Stimulated activated CD4-positive, alpha-beta T cell treated with anti-CD3 and anti-CD28 coated beads, TNF-alpha, amount 100 ng/mL, for 48 hours (primary cell): Measurements from ENCODE around the gene ZNF555.
A peak's percentile ranks its signal among the peaks of the same experiment; 100 is the strongest.
"Not testable (repeated sequence)": the region's sequence is repeated elsewhere in the genome, so short reads cannot be mapped to it uniquely, and the experiment has no call there.

Experiments
- DNase-seq, 3 donors: peaks; one replicate each; pipeline ENCODE4 v3.0.0-alpha.2; 2020; ENCODE audit warnings: low read depth in 3 of 3

Gene ZNF555

DNA sequence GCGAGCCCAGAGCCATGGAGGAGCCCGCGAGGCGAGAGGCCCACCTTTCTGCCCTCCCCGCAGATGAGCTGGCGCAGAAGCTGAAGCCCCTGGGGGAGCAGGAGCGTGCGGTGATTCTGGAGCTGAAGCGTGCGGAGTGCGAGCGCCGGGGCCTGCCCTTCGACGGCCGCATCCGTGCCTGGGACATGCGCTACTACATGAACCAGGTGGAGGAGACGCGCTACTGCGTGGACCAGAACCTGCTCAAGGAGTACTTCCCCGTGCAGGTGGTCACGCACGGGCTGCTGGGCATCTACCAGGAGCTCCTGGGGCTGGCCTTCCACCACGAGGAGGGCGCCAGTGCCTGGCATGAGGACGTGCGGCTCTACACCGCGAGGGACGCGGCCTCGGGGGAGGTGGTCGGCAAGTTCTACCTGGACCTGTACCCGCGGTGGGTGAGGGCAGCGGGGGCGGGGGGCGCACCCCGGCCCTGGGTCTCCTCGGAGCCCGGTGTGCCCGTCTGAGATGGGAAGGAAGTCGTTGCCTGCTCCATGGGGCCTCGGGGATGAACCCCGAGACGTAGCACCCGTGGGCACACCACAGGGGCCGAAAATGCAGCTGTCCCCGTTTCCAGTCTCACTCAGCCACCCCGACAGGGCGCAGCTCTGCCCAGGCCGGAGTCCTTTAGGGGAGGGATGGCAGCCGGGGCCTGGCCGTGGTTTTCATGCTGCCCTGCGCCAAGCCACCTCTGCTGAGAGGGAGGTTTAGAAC, 33.7 kb upstream of the ZNF555 start:
- no peak for DNase-seq

DNA sequence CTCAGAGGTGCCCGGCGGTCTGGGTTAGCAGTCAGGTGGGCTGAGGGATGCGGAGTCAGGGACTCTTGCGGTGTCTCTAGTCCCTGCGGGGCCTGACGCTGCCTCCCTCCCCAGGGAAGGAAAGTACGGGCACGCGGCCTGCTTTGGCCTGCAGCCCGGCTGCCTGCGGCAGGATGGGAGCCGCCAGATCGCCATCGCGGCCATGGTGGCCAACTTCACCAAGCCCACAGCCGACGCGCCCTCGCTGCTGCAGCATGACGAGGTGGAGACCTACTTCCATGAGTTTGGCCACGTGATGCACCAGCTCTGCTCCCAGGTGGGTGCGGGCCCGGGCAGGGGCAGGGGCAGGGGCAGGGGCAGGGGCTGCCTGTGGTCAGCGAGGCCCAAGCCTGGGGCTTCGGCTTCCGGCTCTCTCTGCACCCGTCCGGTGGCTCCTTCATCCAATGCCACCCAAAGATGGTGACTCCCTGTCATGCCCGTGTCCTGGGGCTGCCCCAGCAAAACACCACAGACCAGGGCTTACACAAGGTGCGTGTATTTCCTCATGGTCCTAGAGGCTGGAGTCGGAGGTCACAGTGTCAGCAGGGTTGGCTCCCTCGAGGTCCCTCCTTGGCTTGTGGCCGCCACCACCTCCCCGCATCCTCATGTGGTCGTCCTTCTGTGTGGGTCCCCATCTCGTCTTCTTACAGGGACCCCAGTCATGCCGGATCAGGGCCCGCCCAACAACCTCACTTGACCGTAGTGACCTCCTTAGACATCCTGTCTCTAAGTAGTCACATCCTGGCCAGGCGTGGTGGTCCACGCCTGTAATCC, 32.9 kb upstream of the ZNF555 start:
- DNase-seq = no peak

DNA sequence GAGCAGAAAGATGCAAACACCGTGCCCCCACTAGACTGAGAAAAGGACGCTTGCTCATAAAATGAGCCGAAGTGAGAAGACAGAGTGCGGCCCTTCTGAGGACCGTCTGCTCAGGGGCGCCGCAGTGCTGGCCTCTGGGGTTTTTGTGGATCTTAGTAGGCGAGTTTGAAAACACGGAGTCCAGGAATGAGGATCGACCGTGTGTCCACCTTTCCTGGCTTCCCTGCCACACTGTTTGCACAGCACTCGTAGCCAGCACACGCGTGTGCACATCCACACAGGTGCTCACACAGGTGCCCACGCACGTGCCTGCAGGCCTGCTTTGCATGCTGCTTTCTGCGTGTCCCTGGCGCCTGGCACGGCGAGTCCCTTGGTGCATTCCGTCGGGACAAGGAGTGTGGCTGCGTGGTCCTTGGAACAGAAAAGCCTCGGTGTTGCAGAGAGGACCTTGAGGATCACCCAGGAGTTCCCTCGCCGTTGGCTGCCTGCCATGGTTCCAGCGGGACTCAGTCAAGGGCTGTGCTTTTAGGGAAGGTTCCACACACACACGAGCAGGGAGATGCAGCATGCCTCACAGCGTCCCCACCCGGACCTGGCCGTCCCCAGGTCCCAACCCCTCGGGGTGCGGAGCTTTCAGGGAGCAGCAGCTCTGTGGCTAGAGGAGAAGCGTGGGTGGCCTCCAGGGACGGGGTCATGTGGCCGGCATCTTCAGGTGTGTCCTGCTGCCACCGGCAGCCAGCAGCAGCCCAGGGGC, 31.7 kb upstream of the ZNF555 start:
- DNase-seq = no peak

DNA sequence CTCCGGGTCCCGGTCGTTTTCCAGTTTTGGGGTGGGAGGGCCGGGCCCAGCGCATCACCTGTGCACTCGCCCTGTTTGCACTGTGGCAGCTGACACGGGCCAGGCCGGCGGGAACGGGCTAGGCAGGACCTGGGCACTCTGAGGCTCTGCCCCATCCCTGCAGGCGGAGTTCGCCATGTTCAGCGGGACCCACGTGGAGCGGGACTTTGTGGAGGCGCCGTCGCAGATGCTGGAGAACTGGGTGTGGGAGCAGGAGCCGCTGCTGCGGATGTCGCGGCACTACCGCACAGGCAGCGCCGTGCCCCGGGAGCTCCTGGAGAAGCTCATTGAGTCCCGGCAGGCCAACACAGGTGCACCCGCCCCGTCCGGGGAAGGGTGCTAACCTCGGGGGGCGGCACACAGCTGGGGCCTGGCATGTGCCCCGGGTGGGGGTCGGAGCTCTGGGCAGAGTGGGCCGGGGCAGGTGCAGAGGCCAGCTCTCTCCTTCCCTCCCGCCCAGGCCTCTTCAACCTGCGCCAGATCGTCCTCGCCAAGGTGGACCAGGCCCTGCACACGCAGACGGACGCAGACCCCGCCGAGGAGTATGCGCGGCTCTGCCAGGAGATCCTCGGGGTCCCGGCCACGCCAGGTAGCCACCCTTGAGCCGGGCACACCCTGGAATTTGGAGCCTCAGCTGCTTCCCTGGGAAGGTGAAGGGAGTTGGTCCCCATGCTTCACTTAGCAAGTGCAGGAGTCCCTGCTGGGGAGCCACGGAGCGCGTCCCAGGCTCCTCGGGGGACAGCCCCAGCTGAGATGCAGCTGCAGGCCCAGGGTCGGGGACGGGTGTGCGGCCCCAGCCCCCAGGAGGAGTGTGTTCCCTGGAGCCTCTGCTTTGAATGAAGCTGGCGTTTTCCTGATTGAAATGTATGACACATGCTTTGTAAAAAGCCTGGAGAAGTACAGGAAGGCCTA, 30.9 kb upstream of the ZNF555 start:
- no peak for DNase-seq

DNA sequence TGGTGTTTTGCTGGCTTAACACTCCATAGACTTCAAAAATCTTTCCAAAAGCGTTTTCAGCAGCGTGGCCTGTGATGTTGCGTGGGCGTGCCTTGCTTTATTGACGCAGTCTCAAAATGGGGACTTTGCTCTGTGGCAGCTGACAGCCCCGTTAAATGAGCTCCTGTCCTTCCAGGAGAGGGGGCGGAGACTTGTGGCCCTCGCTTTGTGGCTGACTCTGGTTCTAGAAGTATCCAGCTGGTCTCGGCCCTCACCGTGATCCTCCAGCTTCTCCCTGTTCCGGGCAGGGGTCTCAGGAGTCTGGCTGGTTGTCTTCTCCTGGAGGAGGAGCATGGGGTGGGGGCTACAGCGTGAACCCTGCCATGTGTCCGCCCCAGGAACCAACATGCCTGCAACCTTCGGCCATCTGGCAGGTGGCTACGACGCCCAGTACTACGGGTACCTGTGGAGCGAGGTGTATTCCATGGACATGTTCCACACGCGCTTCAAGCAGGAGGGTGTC, 30.0 kb upstream of the ZNF555 start:
- no peak for DNase-seq

DNA sequence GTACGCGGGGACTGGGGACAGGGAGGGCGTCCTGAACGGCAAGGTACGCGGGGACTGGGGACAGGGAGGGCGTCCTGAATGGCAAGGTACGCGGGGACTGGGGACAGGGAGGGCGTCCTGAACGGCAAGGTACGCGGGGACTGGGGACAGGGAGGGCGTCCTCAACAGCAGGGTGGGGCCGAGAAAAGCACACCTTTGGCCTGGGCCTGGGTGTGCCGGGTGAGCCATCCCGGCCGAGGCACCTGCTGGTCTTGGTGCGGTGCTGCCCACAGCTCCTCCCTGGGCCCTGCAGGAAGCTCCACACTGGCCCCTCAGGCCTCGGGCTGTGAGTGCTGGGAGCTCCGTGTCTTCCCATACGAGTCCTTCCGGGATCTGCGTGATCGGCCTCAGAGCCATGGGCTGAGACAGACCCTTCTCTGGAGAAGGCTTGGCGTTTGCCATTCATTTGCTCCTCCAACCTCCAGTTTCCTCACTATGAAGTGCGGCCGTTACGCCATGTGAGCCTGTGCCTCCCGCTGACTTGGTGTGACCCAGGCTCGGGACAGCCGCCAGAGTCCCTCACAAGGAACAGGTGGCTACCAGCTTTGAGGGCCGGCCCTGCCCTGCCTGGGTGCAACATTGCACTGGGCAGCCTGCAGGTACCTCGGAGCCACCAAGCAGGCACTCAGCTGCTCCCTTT, 29.4 kb upstream of the ZNF555 start:
- DNase-seq = no peak

DNA sequence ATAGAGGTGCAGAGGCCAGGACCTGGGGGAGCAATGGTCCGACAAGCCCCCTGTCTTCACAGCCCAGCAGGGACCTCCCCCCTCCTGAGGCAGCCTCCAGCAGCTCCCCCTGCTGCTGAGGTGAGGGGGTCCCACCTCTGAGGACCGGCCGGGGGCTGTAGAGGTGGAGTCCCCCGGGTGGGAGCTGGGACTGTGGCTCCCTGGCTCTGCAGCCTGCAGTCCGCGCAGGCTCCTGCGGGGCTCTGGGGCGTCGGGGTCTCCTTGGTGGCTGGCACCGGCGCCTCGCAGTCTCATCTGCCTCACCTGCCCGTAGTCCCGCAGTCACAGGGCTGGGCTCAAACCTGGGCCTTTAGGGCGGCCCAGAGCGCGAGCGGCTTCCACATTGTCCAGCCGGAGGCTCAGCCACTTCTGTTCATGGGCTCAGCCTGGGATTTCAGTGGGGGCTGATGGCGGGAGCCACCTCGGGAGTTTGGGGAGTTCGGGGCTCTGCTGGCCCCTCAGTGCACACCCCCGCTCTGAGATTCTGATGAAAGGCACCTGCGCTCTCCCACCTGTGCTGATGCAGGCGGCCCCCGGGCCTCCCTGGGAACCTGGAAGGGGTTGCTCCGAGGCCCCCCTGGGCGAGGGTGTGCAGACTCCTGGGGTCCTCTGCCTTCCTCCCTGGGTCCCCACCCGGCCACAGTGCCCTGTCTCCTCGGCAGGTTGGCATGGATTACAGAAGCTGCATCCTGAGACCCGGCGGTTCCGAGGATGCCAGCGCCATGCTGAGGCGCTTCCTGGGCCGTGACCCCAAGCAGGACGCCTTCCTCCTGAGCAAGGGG, 28.7 kb upstream of the ZNF555 start:
- no peak for DNase-seq

DNA sequence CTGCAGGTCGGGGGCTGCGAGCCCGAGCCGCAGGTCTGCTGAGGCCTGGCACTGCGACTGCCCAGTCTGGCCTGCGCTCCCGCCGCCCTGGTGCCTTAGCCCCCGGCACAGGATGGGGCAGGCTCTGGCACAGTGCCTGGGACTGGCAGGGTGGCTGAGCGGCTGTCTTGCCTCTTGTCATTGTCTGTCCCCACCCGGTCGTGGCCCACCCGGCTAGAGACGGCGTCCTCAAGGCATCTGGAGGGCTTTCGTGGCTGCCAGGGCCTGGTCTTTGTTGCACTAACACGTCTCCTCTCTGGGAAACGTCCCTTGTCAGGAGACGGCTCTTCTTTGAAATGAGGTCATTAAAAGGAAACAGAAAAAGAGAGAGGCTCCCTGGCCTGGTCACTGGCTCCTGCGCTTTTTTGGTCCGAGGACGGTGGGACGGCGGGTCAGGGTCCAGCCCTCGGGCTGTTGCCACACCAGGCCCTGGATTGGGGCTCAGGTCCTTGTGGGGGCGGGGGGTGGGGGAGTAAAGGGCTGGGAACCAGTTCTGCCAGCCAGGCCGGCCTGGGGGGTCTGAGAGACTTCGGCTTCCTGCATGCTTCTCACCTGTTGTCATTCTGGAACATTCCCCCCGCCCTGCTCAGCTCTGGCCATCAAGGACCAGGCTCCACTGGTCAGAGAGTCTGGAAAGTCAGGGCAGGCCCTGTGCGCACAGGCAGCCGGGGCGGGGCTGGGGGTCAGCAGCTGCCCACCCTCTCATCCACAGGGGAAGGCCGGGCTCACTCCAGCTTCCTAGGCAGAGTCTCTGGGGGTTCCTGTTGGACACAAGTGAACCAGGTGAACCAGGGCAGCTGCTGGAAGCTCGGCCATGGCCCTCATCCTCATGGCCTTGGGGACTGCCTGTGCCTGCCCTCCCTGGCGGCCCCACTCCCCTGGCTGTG, 27.8 kb upstream of the ZNF555 start:
- DNase-seq = no peak

DNA sequence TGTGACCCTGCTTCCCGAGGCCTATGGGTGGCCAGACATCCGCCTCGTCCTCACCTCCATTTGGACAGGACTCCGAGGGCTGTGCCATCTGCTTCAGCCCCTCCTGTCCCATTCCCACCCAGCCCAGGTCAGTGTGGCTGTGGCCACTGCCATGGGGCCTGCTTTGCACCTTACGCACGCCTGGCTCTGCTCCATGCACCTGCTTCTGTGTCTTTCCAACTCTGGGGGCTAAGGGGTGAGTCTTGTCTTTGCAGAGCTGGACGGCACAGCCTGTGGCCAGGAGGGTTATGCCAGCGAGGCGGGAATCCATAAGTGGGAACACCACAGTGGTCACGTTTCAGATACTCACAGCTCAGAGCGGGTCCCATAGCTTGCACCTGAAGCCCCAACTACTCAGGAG, 26.8 kb upstream of the ZNF555 start:
- DNase-seq = no peak

DNA sequence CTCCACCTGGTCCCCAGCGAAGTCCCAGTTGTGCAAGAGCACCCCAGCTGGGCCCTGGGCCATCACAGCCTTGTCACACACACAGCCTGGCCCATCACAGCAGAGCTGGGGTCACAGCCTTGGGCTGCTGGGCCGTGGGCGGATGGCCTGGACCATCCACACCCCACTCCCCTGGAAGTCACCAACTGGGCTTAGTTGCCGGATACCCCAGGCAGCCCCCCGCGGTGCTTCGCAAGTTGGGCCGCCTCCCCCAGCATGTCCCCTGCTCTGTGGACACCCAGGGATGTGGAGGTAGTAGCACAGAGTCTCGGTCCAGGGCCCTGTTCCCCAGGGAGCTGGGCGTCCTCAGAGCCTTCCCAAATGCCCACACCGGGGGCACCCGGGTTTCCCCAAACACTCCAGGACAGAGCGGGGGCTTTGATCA, 26.1 kb upstream of the ZNF555 start:
- DNase-seq = no peak

DNA sequence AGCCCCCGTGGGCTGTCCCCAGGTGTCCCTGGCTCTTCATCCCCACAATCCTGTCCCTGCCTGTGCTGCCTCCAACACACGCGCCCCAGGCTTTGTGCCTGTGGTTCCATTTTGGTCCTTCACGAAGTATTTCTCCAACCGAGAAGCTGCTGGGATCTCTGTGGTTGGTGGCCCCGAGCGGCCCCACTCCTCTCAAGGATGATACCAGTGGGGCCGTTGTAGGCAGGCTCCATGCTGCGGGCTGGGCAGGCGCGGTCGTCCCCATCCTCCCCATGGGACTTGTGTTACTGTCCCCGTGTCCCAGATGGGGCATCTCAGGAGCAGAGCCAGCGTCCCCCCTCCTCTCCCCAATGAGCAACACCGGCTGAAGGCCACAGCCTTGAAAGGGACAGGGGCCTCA, 25.4 kb upstream of the ZNF555 start:
- no peak for DNase-seq

DNA sequence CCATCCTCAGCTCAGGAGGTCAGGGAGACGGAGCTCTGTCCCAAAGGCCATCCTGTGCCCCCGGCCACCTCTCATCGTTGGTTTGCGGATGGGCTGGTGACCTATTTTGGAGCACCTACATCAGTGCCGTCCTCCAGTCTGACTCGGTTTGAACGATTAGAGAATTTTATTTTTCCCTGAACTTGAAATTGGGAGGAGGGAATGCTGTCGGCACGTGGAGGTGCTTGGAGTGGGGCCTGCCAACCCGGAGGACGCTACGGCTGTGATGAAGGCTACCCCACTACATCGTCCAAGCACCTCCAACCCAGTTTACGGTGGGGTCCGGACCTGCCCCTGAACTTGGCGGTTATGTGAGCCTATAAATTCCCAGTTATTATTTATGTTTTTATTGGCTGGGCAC, 24.6 kb upstream of the ZNF555 start:
- DNase-seq = no peak

DNA sequence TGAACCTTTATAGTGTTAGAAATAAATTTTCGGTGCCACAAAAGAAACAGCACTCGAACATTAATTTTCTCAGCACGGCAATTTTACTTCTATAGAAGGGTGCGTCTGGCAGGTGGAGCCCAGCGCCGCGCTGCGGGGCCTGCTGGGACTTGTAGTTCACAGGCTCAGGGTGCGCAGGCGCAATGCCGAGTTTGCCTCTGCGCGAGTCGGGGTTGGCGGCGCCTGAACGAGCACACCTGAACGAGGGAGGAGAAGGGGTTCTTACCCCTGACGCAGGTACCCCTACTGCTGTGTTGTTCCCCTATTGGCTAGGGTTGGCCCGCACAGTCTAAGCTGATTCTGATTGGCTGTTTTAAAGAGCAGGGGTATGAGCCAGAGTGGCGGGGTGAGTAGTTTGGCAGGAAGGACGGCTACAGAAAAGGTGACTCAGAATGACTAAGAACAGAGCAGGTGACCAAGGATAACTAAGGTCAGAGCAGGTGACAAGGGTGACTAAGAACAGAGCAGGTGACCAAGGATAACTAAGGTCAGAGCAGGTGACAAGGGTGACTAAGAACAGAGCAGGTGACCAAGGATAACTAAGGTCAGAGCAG, 23.9 kb upstream of the ZNF555 start:
- DNase-seq = not testable (repeated sequence)

DNA sequence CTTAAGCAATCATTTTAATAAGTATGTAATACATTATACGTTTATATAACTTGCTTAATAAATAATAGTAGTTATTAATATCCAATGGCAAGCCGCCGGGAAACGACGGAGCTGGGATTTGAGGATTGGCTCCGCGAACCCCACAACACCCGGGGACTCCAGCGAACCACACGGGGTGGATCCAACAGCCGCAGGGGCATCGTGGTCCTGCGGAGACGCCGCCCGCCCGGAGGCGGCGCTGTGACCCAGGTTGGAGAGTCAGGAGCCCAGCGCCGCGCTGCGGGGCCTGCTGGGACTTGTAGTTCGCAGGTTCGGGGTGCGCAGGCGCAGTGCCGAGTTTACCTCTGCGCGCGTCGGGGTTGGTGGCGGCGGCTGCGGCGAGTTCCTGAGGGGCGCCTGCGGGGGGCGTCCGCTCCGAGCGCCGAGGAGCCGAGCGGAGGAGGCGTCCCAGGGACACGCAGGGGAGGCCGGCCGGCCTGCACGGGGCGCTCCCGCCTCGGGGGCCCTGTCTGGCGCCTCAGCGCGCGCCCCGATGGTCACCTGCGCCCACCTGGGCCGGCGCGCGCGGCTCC, 21.6 kb upstream of the ZNF555 start, which contains the start of gene ZNF554:
Gene ZNF554, plus strand, starts transcription at position 329 of the 572 bp plus-strand sequence. Its CDS starts 204 bp downstream, at position 533.
- DNase-seq = peak; percentile 93 to 97 (median 97)

DNA sequence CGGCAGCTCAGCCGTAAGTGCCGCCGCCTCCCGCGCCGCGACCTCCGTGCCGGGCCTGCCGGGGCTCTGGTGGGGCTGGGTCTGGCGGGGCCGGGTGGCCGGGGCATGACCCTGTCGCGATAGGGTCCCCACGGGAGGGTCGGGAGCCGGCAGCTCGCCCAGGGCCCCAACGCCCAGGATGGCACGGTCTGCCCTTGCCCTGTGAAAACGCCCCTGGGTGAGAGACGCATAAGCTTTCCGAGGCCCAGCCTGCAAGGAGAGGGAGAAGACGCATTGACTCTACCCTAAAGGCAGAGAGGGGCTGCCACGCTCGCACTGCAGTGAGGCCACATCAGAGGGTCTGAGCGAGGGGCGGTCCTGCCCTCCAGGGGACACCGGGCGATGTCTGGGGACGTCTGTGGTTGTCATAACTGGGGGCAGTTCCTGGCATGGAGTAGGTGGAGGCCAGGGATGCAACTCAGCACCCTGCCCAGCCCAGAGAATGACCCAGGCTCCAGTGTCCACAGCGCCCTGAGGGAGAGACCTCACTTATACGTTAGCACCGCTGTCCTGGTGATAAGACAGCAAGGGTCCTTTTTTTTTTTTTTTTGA, 21.1 kb upstream of the ZNF555 start:
- no peak for DNase-seq

DNA sequence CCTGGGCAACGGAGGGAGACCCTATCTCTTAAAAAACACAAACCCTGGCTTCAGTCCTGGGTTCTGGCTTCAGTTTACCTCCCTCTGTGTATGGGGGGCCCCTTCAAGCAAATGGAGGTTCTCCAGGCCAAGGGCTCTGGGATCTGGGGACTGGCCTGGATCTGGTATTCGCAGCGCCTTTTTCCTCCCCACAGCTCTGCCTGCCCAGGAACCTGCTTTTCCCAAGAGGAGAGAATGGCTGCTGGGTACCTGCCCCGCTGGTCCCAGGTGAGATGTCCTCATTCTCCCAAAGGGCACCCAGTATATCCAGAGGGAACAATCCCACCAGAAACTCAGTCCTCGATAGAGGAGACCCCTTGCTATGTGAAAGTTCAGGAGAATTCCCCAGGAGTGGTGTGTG, 18.4 kb upstream of the ZNF555 start:
- no peak for DNase-seq

DNA sequence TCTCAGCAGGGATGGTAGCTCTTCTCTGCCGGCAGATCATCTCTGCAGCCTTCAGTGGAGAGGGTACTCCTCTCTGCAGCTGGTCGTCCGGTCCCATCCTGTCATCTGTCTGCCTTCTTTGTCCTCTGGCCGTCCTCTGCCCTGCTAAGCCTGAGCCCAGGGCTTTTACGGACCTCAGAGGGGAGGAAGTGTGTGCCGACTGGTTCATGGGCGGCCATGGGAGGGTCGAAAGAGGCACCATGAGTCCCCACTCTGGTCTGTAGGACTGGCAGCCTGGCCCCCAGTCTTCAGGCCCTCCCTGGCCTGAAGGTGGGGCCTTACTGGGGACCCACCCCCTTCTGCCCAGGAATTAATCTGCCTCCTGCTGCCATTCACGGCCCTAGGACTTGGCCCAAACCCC, 17.6 kb upstream of the ZNF555 start:
- no peak for DNase-seq
